Colonic mucosa (tissue), 4 donors: ENCODE data around the gene ARAP3. TPM values are rescaled to one million over a fixed set of nuclear protein-coding genes. Genes with fewer than 3 reads are reported as not detected.

Experiments
- DNase-seq: peaks from one replicate; pipeline ENCODE4 v3.0.0-alpha.2; 2020
- H3K27ac ChIP-seq: fragments of 200-600 bp; one replicate; pipeline ENCODE4 v1.8.0; 2021
- H3K27me3 ChIP-seq: fragments of 200-600 bp; one replicate; pipeline ENCODE4 v1.8.0; 2021
- H3K36me3 ChIP-seq: fragments of 200-600 bp; one replicate; pipeline ENCODE4 v1.8.0; 2021
- H3K4me1 ChIP-seq: fragments of 200-600 bp; one replicate; pipeline ENCODE4 v1.8.0; 2021; ENCODE audit warnings: mild to moderate bottlenecking
- H3K4me3 ChIP-seq: fragments of 200-600 bp; one replicate; pipeline ENCODE4 v1.8.0; 2021
- H3K9ac ChIP-seq, 2 donors: one replicate each; pipeline ENCODE4 v1.7.0; 2013; ENCODE audit warnings: control low read depth in 2 of 2, low read depth in 2 of 2, low read length in 2 of 2
- H3K9me3 ChIP-seq: fragments of 200-600 bp; one replicate; pipeline ENCODE4 v1.8.0; 2021
- CTCF ChIP-seq: fragments of 200-600 bp; IDR thresholded peaks from one replicate; pipeline ENCODE4 v1.8.0; 2022; ENCODE audit warnings: antibody characterized with exemption, mild to moderate bottlenecking
- intact Hi-C: fragments of 100-400 bp; cut with DNase I; formaldehyde crosslinking; loops from one replicate; pipeline ENCODE4 v1.14.1; 2022
- total RNA-seq, 2 donors: library from RNA; stranded (reverse); fragmentation: NEBNext Ultra II Directional in 1 of 2; extraction: Animal tissue kit (Norgen Biotek cat#: 25700) in 1 of 2; gene quantifications; one replicate each; pipeline ENCODE4 v1.2.1, GENCODE V29; 2021
- donor health status: healthy.
- donor health status: DM: no; HTN: no; CAD: no.
- donor health status: DM: no; HTN: no; CAD: no.

ARAP3 gene
- total RNA-seq, 2 donors from 2014 or later = 5.1 to 15.4 TPM

- intact Hi-C loops = no loop called here
- TF ChIP-seq CTCF = no peak
- H3K27me3 ChIP-seq = no peaks in the 10 kb centered on the region
- no peak overlapping the region for H3K9ac ChIP-seq
- no peak overlapping the region for H3K4me3 ChIP-seq
- no peak for DNase-seq
- no peaks in the 10 kb centered on the region for H3K36me3 ChIP-seq
- no peaks in the 10 kb centered on the region for H3K9me3 ChIP-seq
- no peak overlapping the region for H3K27ac ChIP-seq
- no peaks in the 10 kb centered on the region for H3K4me1 ChIP-seq
Observed at GRCh38 chr5:141675672-141676071, 6.4 kb downstream of the ARAP3 start.

- intact Hi-C loops = no loop called here
- Histone ChIP-seq H3K9ac (no peak overlapping the region), H3K4me3 (no peak overlapping the region), H3K27me3 (no peaks in the 10 kb centered on the region), H3K9me3 (no peaks in the 10 kb centered on the region), H3K27ac (no peak overlapping the region), H3K4me1 (no peaks in the 10 kb centered on the region), H3K36me3 (no peaks in the 10 kb centered on the region)
- no peak for TF ChIP-seq CTCF
- DNase-seq = no peak
Observed at GRCh38 chr5:141674747-141675146, 7.3 kb downstream of the ARAP3 start.

- no peak for DNase-seq
- Histone ChIP-seq H3K9me3 (no peaks in the 10 kb centered on the region), H3K9ac (no peak overlapping the region), H3K27me3 (no peaks in the 10 kb centered on the region), H3K4me3 (no peak overlapping the region), H3K27ac (no peak overlapping the region), H3K36me3 (no peaks in the 10 kb centered on the region), H3K4me1 (no peaks in the 10 kb centered on the region)
- TF ChIP-seq CTCF = no peak
- intact Hi-C loops = no loop called here
Observed at GRCh38 chr5:141672841-141673813, 8.9 kb downstream of the ARAP3 start.

- H3K9ac ChIP-seq = no peak overlapping the region
- DNase-seq = no peak
- no peak overlapping the region for H3K27ac ChIP-seq
- intact Hi-C loops = no loop called here
- no peaks in the 10 kb centered on the region for H3K4me1 ChIP-seq
- H3K27me3 ChIP-seq = no peaks in the 10 kb centered on the region
- no peaks in the 10 kb centered on the region for H3K9me3 ChIP-seq
- H3K36me3 ChIP-seq = no peaks in the 10 kb centered on the region
- H3K4me3 ChIP-seq = no peak overlapping the region
- no peak for TF ChIP-seq CTCF
Observed at GRCh38 chr5:141672071-141672840, 9.8 kb downstream of the ARAP3 start.

- TF ChIP-seq CTCF = no peak
- Histone ChIP-seq H3K36me3 (no peaks in the 10 kb centered on the region), H3K4me1 (no peaks in the 10 kb centered on the region), H3K9ac (no peak overlapping the region), H3K27me3 (no peaks in the 10 kb centered on the region), H3K4me3 (no peak overlapping the region), H3K9me3 (no peaks in the 10 kb centered on the region), H3K27ac (no peak overlapping the region)
- intact Hi-C loops = loop anchor here (10.0 kb wide), 1 partner anchor 475 kb away; no protein-coding TSS in a partner anchor
- no peak for DNase-seq
Observed at GRCh38 chr5:141669520-141669919, 12.5 kb downstream of the ARAP3 start.
